H1 (cell line): ENCODE data around the gene PRLH. TPM values are rescaled to one million over a fixed set of nuclear protein-coding genes. Genes with fewer than 3 reads are reported as not detected.

Experiments used
- CTCF ChIA-PET: fragments of 300-600 bp; sonication (Branson Sonifier 250); formaldehyde crosslinking; loops from one replicate; lab custom pipeline; 2021; ENCODE audit not compliant: partially characterized antibody; lab: Charles Lee
- POLR2A ChIA-PET: fragments of 300-600 bp; sonication (Branson Sonifier 250); formaldehyde crosslinking; loops from one replicate; lab custom pipeline; 2021; ENCODE audit warnings: inconsistent platforms; ENCODE audit not compliant: partially characterized antibody; lab: Charles Lee
- DNase-seq, 2 experiments: peaks; one replicate each; pipeline versions ENCODE4 v3.0.0 to v3.0.0-alpha.2; 2010 to 2022; ENCODE audit warnings: low spot score in 2 of 2, low read depth in 1 of 2, mixed read lengths in 1 of 2
- FAIRE-seq: peaks from 2 replicates; lab custom pipeline; 2011; peaks lifted over from hg19 to GRCh38; lab: Jason Lieb, UNC
- H2AFZ ChIP-seq: 2 replicates; pipeline ENCODE4 v1.8.1; 2012; ENCODE audit warnings: low read length, inconsistent platforms
- H2AK5ac ChIP-seq: 2 replicates; pipeline ENCODE4 v1.6.1; 2013; ENCODE audit warnings: low read depth, low read length
- H2BK120ac ChIP-seq: replicated peaks from 2 replicates; pipeline ENCODE3; 2013; ENCODE audit warnings: low read depth, low read length, inconsistent platforms
- H2BK12ac ChIP-seq: 2 replicates; pipeline ENCODE4 v1.6.1; 2013; ENCODE audit warnings: low read depth, low read length
- H2BK15ac ChIP-seq: 2 replicates; pipeline ENCODE4 v1.6.1; 2013; ENCODE audit warnings: low read length
- H2BK20ac ChIP-seq: 2 replicates; pipeline ENCODE4 v1.6.1; 2013; ENCODE audit warnings: low read length
- H2BK5ac ChIP-seq: 2 replicates; pipeline ENCODE4 v1.6.1; 2013; ENCODE audit warnings: low read depth, low read length
- H3K14ac ChIP-seq: 2 replicates; pipeline ENCODE4 v1.6.1; 2013; ENCODE audit warnings: inconsistent platforms; ENCODE audit not compliant: insufficient read length
- H3K18ac ChIP-seq: 2 replicates; pipeline ENCODE4 v1.6.1; 2013; ENCODE audit warnings: low read length; ENCODE audit errors: extremely low read depth
- H3K23ac ChIP-seq: 2 replicates; pipeline ENCODE4 v1.6.1; 2013; ENCODE audit warnings: inconsistent platforms; ENCODE audit not compliant: insufficient read length
- H3K23me2 ChIP-seq: 2 replicates; pipeline ENCODE4 v1.6.1; 2013; ENCODE audit warnings: low read depth, low read length
- H3K27ac ChIP-seq: 2 replicates; pipeline ENCODE4 v1.6.1; 2011; ENCODE audit warnings: low read depth, low read length, inconsistent platforms
- H3K27me3 ChIP-seq, 4 experiments: replicated peaks in 1 of 4; 1 replicate in 1 of 4; 2 replicates in 3 of 4; pipeline versions ENCODE4 v1.6.1 to v1.8.1; 2011 to 2013; ENCODE audit warnings: low read length in 3 of 4, mild to moderate bottlenecking in 3 of 4, inconsistent platforms in 2 of 4, mixed read lengths in 2 of 4, moderate library complexity in 1 of 4; ENCODE audit not compliant: control insufficient read depth in 3 of 4, insufficient read depth in 3 of 4; ENCODE audit errors: extremely low read depth in 1 of 4
- H3K36me3 ChIP-seq, 4 experiments: 2 replicates each; pipeline versions ENCODE4 v1.6.1 to v1.8.1; 2011 to 2013; ENCODE audit warnings: mild to moderate bottlenecking in 4 of 4, low read length in 3 of 4, moderate library complexity in 2 of 4, control low read depth in 1 of 4, inconsistent platforms in 1 of 4; ENCODE audit not compliant: insufficient read depth in 4 of 4, control insufficient read depth in 2 of 4
- H3K4ac ChIP-seq: replicated peaks from 2 replicates; pipeline ENCODE3; 2013; ENCODE audit warnings: low read length, low read depth, mixed read lengths, inconsistent platforms; ENCODE audit not compliant: insufficient read length
- H3K4me1 ChIP-seq, 4 experiments: replicated peaks in 1 of 4; 1 replicate in 1 of 4; 2 replicates in 3 of 4; pipeline versions ENCODE4 v1.6.1 to v1.8.1; 2011 to 2013; ENCODE audit warnings: low read length in 3 of 4, inconsistent platforms in 2 of 4, mixed read lengths in 1 of 4; ENCODE audit not compliant: insufficient read depth in 4 of 4, control insufficient read depth in 3 of 4
- H3K4me2 ChIP-seq, 2 experiments: 2 replicates each; pipeline versions ENCODE4 v1.6.1 to v1.8.1; 2011 to 2013; ENCODE audit warnings: low read depth in 2 of 2, low read length in 2 of 2, control low read depth in 1 of 2, inconsistent platforms in 1 of 2, mild to moderate bottlenecking in 1 of 2; ENCODE audit not compliant: insufficient read depth in 1 of 2
- H3K4me3 ChIP-seq, 4 experiments: fragments of 200-600, 300-600 bp in 1 of 4; sonication (generic), shearing (Covaris generic), sonication (Bioruptor Twin) in 1 of 4; 2 replicates each; pipeline versions ENCODE4 v1.5.1 to v1.8.1; 2011 to 2016; ENCODE audit warnings: low read length in 4 of 4, low read depth in 3 of 4, control low read depth in 2 of 4, inconsistent platforms in 2 of 4, mild to moderate bottlenecking in 2 of 4, mixed read lengths in 1 of 4, moderate library complexity in 1 of 4; ENCODE audit not compliant: insufficient read depth in 2 of 4; ENCODE audit errors: extremely low read depth in 1 of 4
- H3K56ac ChIP-seq: replicated peaks from 2 replicates; pipeline ENCODE3; 2013; ENCODE audit warnings: low read depth, mild to moderate bottlenecking, mixed read lengths, low read length, inconsistent platforms; ENCODE audit not compliant: insufficient read length
- H3K79me1 ChIP-seq: 2 replicates; pipeline ENCODE4 v1.6.1; 2013; ENCODE audit warnings: low read depth, low read length, control low read depth
- H3K79me2 ChIP-seq, 2 experiments: 2 replicates each; pipeline versions ENCODE4 v1.6.1 to v1.8.1; 2012 to 2013; ENCODE audit warnings: low read length in 2 of 2, mild to moderate bottlenecking in 2 of 2, inconsistent platforms in 1 of 2; ENCODE audit not compliant: insufficient read depth in 2 of 2, control insufficient read depth in 1 of 2
- H3K9ac ChIP-seq, 4 experiments: replicated peaks in 1 of 4; 1 replicate in 1 of 4; 2 replicates in 3 of 4; pipeline versions ENCODE4 v1.6.1 to v1.8.1; 2011 to 2013; ENCODE audit warnings: low read depth in 3 of 4, low read length in 3 of 4, control low read depth in 2 of 4, mild to moderate bottlenecking in 2 of 4, moderate library complexity in 2 of 4, inconsistent platforms in 1 of 4; ENCODE audit errors: extremely low read depth in 1 of 4
- H3K9me3 ChIP-seq, 2 experiments: 2 replicates each; pipeline versions ENCODE4 v1.6.1 to v1.8.1; 2012 to 2013; ENCODE audit warnings: mild to moderate bottlenecking in 2 of 2, moderate library complexity in 2 of 2, control low read depth in 1 of 2, inconsistent platforms in 1 of 2, low read depth in 1 of 2, low read length in 1 of 2, mixed read lengths in 1 of 2; ENCODE audit not compliant: insufficient read depth in 2 of 2
- H4K20me1 ChIP-seq, 2 experiments: replicated peaks in 1 of 2; 2 replicates each; pipeline versions ENCODE3 to v1.8.1; 2011 to 2013; ENCODE audit warnings: inconsistent platforms in 2 of 2, low read length in 2 of 2, mild to moderate bottlenecking in 1 of 2; ENCODE audit not compliant: insufficient read depth in 2 of 2, control insufficient read depth in 1 of 2
- H4K5ac ChIP-seq: 2 replicates; pipeline ENCODE4 v1.6.1; 2013; ENCODE audit warnings: low read length, low read depth, mixed read lengths, inconsistent platforms; ENCODE audit not compliant: insufficient read length
- H4K8ac ChIP-seq: 2 replicates; pipeline ENCODE4 v1.8.0; 2013; ENCODE audit warnings: mild to moderate bottlenecking, moderate library complexity, low read length, inconsistent platforms; ENCODE audit not compliant: insufficient read depth; ENCODE audit errors: extremely low read depth
- H4K91ac ChIP-seq: replicated peaks from 2 replicates; pipeline ENCODE3; 2013; ENCODE audit warnings: low read length, mixed read lengths, inconsistent platforms; ENCODE audit not compliant: insufficient read length
- BCL11A ChIP-seq, 2 experiments: IDR thresholded peaks; one replicate each; pipeline ENCODE4 v1.6.1; 2011; ENCODE audit warnings: low read depth in 2 of 2, low read length in 2 of 2, mild to moderate bottlenecking in 2 of 2
- MAFK ChIP-seq: IDR thresholded peaks from 2 replicates; pipeline ENCODE4 v1.6.1; 2012; ENCODE audit warnings: low read depth, mild to moderate bottlenecking, improper control_type of control experiment, low read length
- WGBS, 2 experiments: shearing (Covaris generic) in 1 of 2; methylation state at CpG; one replicate each; pipeline versions ENCODE4 v1.1.6 to v1.1.7; 2013 to 2015; ENCODE audit warnings: low lambda C conversion rate in 2 of 2, mixed read lengths in 2 of 2, inconsistent platforms in 1 of 2, low coverage in 1 of 2, missing lambda C conversion rate in 1 of 2; ENCODE audit not compliant: insufficient replicate concordance in 2 of 2, insufficient coverage in 1 of 2, insufficient read length in 1 of 2; ENCODE audit errors: extremely low coverage in 1 of 2, missing lambda C conversion rate in 1 of 2; 5-methylcytosine and 5-hydroxymethylcytosine counted together
- polyA plus RNA-seq, 7 experiments: library from polyadenylated mRNA; depleted of rRNA in 3 of 7; stranded (reverse) in 5 of 7; unstranded in 2 of 7; fragments of >200 nt in 5 of 7; fragments of 200-250 nt in 2 of 7; gene quantifications; 1 replicate in 5 of 7; 2 replicates in 1 of 7; 4 replicates in 1 of 7; pipeline versions ENCODE4 v1.2.1 to v1.2.3, GENCODE V29; 2011 to 2013; ENCODE audit warnings: missing spikeins in 2 of 7, mixed read lengths in 2 of 7
- total RNA-seq: library from RNA; stranded (reverse); fragmentation: NEBNext Ultra II Directional; extraction: Animal tissue kit (Norgen Biotek cat#: 25700); gene quantifications from 2 replicates; pipeline ENCODE4 v1.2.1, GENCODE V29; 2021

PRLH gene
- total and polyA plus RNA-seq, 2 of the 8 experiments (the other 6 are each of a cell fraction or from before 2014, with no cell fraction given), result not detected

DNA sequence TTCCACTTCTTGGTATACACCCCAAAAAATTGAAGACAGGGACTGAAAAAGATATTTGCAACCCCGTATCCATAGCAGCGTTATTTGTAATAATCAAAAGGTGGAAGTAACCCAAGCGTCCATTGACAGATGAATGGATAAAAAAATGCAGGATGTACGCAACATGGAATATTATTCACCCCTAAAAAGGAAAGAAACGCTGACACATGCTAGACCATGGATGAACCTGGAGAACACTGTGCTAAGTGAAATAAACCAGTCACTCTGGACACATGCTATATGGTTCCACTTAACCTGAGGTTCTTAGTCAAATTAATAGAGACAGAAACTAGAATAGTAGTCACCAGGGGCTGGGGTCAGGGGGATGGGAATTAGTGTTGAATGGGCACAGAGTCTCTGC, 38.6 kb upstream of the PRLH start:
- no peak overlapping the region for H2AK5ac ChIP-seq
- no peaks in the 10 kb centered on the region for H3K9me3 ChIP-seq
- H3K18ac ChIP-seq, result no peak overlapping the region
- no peaks in the 10 kb centered on the region for H3K79me2 ChIP-seq
- no peaks in the 10 kb centered on the region for H4K20me1 ChIP-seq
- H2BK20ac ChIP-seq, result no peak overlapping the region
- no peak overlapping the region for H2BK12ac ChIP-seq
- ChIA-PET CTCF (interaction anchor here (0.7 to 3.9 kb wide), 2 partner anchors 15 to 375 kb away, joined by 3 to 15 read pairs; no protein-coding TSS in a partner anchor), POLR2A (interaction anchor here (1.2 kb wide), 1 partner anchor 9 kb away, joined by 3 read pairs; no protein-coding TSS in a partner anchor)
- H3K56ac ChIP-seq, result no peak overlapping the region
- H3K36me3 ChIP-seq, result peaks cover 0 to 10% (median 0%) of the 10 kb centered on the region in 4 experiments; a peak in 3 of 8 replicates
- H2BK120ac ChIP-seq, result no peak overlapping the region
- no peak overlapping the region for H3K4me3 ChIP-seq
- H3K27me3 ChIP-seq, result no peaks in the 10 kb centered on the region
- no peak overlapping the region for H4K5ac ChIP-seq
- H2BK5ac ChIP-seq, result no peak overlapping the region
- H4K8ac ChIP-seq, result no peak overlapping the region
- no peak overlapping the region for H2BK15ac ChIP-seq
- DNase-seq (no peak), FAIRE-seq (no peak)
- H3K4ac ChIP-seq, result no peak overlapping the region
- 95% methylated on average over 5 of the region's 5 CpGs; no CpG with 5 or more reads in 1 of the 2 experiments for WGBS, 2 experiments
- peaks cover 3% of the 10 kb centered on the region; the same call in 1 of the 2 replicates for H3K79me1 ChIP-seq
- no peaks in the 10 kb centered on the region; a peak in 1 of 7 replicates for H3K4me1 ChIP-seq
- no peak overlapping the region for H3K27ac ChIP-seq
- H3K14ac ChIP-seq, result no peak overlapping the region
- no peak overlapping the region for H3K9ac ChIP-seq
- H2AFZ ChIP-seq, result no peak overlapping the region
- H4K91ac ChIP-seq, result no peak overlapping the region
- no peak for TF ChIP-seq BCL11A (IDR thresholded peaks at IDR 0.05; ENCODE audit: low read depth in 2 of 2, low read length in 2 of 2)
- TF ChIP-seq MAFK, result 0 out of 2 replicates have a peak, but pooled peaks have one; percentile 15
- H3K23ac ChIP-seq, result no peak overlapping the region
- no peaks in the 10 kb centered on the region for H3K23me2 ChIP-seq
- H3K4me2 ChIP-seq, result no peak overlapping the region
